ENCODE results near the gene FAM219B.
A peak's percentile ranks its signal among the peaks of the same experiment; 100 is the strongest.

FAM219B gene

GRCh38 chr15:74872702-74873035 lies 34.0 kb downstream of the FAM219B start:
- DNase-seq = no peak

- no peak for DNase-seq
Observed at GRCh38 chr15:74870436-74871215, 36.0 kb downstream of the FAM219B start.

DNA sequence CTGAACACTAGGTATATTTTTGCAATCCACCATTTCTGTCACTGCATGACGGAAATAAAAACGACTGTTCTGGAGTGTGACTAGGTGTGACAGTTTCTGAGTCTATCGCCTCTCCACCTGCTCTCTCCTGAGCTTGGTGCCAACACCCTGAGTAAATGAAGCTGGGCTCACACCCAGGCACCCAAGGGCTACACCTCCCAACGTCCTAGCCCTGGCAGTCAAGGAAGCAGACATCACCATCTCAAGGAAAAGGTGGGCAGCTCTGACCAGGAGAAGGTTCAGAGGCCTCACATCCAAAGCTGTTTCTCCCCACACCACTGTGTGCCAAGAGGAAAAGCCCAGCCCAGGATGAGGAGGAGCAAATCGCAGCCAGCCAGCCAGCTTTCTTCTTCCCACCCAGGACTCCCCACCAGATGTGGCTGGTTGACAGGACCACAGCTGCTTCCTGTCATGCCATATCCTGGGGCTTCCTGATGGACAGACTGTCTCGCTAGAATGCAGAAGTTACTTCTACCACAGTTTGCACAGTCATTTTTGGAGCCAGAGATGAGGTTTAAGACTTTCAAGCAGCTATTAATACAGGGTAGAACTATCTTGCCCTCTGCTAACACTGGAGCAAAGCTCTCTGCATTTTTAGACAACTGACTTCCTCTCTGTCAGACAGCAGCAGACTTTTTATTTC lies 36.8 kb downstream of the FAM219B start:
- DNase-seq = peak; percentile 94

- no peak for DNase-seq
Observed at GRCh38 chr15:74869372-74869725, 37.3 kb downstream of the FAM219B start.

GRCh38 chr15:74868059-74868458 lies 38.6 kb downstream of the FAM219B start:
- peak; percentile 66 for DNase-seq

DNA sequence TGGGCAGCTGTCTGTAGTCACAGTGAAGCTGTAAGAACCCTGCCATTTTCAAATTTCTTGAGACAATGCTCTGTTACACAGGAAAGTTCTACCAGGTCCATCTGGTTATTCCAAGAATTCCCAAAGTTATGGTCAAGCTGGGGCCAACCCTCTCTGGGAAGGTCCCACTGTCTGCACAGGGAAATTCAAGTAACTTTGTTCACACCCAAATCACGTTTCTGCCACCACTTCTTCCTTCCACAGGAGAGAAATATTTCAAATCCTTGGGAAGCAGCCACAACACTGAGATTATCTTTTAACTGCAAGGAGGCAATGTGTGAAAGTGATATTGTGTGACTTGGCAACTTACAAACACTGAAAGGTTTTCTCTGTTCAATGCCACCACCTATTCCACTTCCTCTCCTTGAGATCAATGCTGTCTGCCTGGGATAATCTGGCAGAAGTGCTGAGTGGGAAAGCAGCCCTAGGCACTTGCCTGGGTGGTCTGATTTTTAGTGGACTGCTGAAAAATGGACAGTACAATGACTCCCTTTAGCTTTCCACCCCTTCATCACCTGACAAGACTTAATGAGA lies 39.1 kb downstream of the FAM219B start:
- DNase-seq = peak; percentile 60

DNA sequence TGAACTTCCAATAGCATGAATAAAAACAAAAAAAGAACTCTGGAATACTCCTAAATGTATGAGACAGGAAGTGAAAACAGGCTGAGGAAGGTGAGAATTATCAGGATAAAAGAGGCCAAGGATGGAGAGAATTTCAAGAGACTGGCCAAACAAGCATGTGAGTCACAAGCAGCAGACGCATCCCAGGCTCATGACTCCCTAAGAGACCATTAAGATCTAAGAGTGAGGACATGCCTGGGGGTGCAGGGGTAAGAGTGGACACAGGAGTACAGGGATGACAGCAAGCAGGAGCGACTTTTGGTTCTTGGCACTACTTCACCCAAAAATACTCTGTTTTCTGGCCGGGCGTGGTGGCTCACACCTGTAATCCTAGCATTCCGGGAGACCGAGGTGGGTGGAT lies 40.6 kb downstream of the FAM219B start:
- no peak for DNase-seq

DNA sequence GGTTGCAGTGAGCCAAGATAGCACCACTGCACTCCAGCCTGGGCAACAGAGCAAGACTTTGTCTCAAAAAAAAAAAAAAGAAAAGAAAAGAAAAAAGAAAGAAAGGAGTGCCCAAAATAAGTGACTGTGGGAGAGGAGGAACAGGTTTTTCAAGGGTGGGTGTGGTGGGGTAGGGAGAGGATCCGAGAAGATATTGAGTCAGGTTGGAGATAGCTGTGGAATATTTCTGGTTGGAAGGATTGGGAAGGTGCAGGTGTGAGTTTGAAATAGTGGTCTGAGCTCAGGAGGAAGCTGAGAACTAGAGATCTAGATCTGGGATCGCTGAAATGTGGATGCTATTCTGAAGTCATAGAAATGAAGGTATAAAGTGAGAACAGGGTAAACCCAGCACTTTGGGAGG lies 41.3 kb downstream of the FAM219B start:
- no peak for DNase-seq

- no peak for DNase-seq
Observed at GRCh38 chr15:74864296-74864695, 42.4 kb downstream of the FAM219B start.

DNA sequence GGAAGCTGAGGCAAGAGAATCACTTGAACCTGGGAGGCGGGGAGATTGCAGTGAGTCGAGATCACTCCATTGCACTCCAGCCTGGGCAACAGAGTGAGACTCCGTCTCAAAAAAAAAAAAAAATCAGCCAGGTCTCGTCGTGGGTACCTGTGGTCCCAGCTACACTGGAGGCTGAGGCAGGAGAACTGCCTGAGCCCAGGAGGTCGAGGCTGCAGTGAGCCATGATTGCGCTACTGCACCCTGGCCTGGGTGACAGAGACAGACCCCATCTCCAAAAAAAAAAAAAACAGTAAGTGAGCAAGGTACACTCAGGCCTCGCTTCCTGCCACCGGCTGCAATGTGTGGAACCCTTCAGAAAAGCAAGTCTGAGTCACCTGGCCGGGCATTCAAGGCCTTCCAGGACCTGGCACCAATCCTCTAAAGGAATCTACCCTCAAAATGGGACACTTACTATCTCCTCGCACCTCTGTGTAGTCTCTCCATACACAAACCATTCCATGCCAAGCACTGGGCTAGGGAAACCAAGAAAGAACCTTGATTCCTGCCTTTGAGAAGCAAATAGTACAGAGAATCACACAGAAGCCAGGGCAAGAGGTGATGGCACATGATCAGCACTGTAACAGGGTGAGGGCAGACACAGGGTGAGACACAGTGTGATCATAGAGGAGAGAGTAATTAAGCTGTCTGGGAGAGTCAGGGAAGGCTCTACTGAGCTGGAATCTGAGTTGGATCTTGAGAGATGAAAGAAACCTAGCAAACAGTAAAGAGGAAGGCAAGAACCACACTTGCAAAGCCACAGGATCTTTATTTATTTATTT lies 43.2 kb downstream of the FAM219B start:
- no peak for DNase-seq

DNA sequence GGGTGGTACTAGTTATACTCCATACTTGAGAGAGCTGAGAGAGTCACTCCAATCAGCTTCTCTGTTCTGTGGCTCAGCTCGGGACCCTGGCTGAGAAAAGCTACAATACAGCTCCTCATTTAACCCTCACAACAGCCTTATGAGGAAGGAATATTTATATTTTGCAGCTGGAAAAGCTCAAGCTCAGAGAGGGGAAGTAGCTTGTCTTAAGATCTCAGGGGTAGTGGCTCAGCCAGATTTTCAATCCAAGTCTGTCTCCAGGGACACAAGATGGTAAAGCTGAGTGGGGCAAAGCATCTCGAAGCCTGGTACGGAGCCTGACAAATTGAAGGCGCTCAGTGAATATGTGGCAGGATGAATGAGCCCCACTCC lies 48.3 kb downstream of the FAM219B start:
- DNase-seq = no peak

DNA sequence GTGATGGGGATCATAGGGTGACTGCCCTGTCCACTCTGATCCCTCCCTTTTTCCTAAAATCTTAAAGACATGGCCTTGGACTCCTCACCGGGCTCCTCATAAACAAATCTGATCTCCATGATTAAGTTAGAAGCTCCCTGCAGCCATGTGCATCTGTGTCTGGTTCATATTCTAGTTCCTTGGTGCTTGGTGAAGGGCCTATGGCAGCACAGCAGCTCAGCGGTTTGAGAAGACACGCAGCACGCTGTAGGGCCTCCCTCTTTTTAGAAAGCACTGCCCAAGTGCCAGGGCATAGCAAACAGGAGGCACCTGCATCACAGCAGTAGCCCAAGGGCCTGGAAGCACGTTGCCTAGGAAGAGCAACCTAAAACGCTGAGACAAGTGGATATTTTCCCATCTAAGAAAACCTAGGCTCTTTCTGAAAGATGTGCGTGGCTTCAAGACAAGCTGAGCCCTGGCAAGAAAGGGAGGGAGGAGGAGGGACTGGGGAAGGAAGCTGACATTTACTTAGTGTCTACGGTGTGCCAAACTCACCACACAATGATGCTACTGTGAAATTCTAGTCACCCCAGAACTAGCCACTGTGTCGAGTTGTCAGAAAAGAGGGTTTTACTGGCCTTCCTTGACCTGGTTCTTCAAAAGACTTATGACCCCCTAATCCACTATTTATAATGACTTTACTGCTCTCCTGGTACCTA lies 48.8 kb downstream of the FAM219B start:
- DNase-seq = no peak

- DNase-seq = no peak
Observed at GRCh38 chr15:74857082-74857655, 49.5 kb downstream of the FAM219B start.

DNA sequence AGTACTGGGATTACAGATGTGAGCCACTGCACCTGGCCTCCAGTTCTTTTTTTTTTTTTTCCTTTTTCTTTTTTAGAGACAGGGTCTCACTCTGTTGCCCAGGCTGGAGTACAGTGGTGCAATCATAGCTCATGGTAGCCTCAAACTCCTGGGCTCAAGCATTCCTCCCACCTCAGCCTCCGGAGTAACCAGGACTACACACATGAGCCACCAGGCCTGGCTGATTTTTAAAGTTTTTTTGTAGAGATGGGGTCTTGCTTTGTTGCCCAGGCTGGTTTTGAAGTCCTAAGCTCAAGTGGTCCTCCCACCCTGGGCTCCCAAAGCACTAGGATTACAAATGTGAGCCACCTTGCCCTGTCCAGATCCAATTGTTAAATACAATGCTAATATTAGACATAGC lies 50.1 kb downstream of the FAM219B start:
- no peak for DNase-seq

GRCh38 chr15:74855857-74856256 lies 50.8 kb downstream of the FAM219B start:
- no peak for DNase-seq

- no peak for DNase-seq
Observed at GRCh38 chr15:74854453-74855022, 52.1 kb downstream of the FAM219B start.

- no peak for DNase-seq
Observed at GRCh38 chr15:74851960-74852359, 54.7 kb downstream of the FAM219B start.

DNA sequence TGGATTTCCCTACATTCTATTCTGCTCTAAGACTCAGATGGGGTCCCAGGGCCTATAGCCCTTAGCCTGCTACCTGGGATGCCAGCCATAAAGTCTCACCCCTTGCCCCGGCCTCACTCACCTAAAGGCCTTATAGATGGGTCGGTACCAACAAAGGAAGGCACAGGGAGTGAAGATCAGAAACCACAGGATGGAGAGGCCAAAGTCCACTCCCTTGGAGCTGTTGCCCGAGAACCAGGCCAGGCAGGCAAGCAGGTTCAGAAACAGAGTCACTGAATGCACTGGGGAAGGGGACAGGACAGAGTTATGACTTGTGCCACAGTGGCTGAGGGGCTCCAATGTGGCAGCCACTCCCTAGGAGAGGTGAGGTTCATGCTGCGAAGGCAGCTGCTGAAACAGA lies 56.3 kb downstream of the FAM219B start:
- DNase-seq = no peak
